Astrocyte (in vitro differentiated cells and primary cell): ENCODE data around the gene ERCC6L2. TPM values are rescaled to one million over a fixed set of nuclear protein-coding genes. Genes with fewer than 3 reads are reported as not detected.
A peak's percentile ranks its signal among the peaks of the same experiment; 100 is the strongest.

ENCODE experiments used
- DNase-seq: peaks from one replicate; pipeline ENCODE4 v3.0.0-alpha.2; 2010; ENCODE audit warnings: low read depth
- FAIRE-seq: peaks from 2 replicates; lab custom pipeline; 2011; peaks lifted over from hg19 to GRCh38; lab: Jason Lieb, UNC
- H2AFZ ChIP-seq: 2 replicates; pipeline ENCODE4 v1.6.0; 2012; ENCODE audit warnings: low read depth, low read length, inconsistent platforms
- H3K27ac ChIP-seq: 2 replicates; pipeline ENCODE4 v1.5.1; 2011; ENCODE audit warnings: low read depth, low read length, inconsistent platforms
- H3K27me3 ChIP-seq: 2 replicates; pipeline ENCODE4 v1.6.0; 2011; ENCODE audit warnings: low read length, inconsistent platforms; ENCODE audit not compliant: insufficient read depth
- H3K36me3 ChIP-seq: 2 replicates; pipeline ENCODE4 v1.5.1; 2011; ENCODE audit warnings: low read length, inconsistent platforms; ENCODE audit not compliant: insufficient read depth
- H3K4me1 ChIP-seq: 2 replicates; pipeline ENCODE4 v1.5.1; 2011; ENCODE audit warnings: low read length, inconsistent platforms; ENCODE audit not compliant: insufficient read depth
- H3K4me2 ChIP-seq: 2 replicates; pipeline ENCODE4 v1.6.0; 2012; ENCODE audit warnings: low read length, inconsistent platforms
- H3K4me3 ChIP-seq: 2 replicates; pipeline ENCODE4 v1.5.1; 2011; ENCODE audit warnings: low read depth, mild to moderate bottlenecking, low read length, inconsistent platforms; ENCODE audit not compliant: insufficient read depth
- H3K79me2 ChIP-seq: 2 replicates; pipeline ENCODE4 v1.6.0; 2012; ENCODE audit warnings: mild to moderate bottlenecking, low read length, inconsistent platforms; ENCODE audit not compliant: insufficient read depth
- H3K9ac ChIP-seq: 2 replicates; pipeline ENCODE4 v1.6.0; 2012; ENCODE audit warnings: mild to moderate bottlenecking, low read length, inconsistent platforms
- H3K9me3 ChIP-seq: 2 replicates; pipeline ENCODE4 v1.5.1; 2012; ENCODE audit warnings: low read depth, mild to moderate bottlenecking, low read length, inconsistent platforms; ENCODE audit not compliant: insufficient read depth
- H4K20me1 ChIP-seq: 2 replicates; pipeline ENCODE4 v1.6.0; 2012; ENCODE audit warnings: low read length, inconsistent platforms; ENCODE audit not compliant: insufficient read depth
- H3K27ac Mint-ChIP-seq: one replicate; pipeline ENCODE4 v1.8.0; 2021; ENCODE audit warnings: mild to moderate bottlenecking, mixed read lengths; ENCODE audit not compliant: unreplicated experiment
- H3K27me3 Mint-ChIP-seq: one replicate; pipeline ENCODE4 v1.8.0; 2021; ENCODE audit warnings: low read depth, mixed read lengths; ENCODE audit not compliant: unreplicated experiment
- H3K36me3 Mint-ChIP-seq: one replicate; pipeline ENCODE4 v1.8.0; 2021; ENCODE audit warnings: low read depth, mixed read lengths; ENCODE audit not compliant: unreplicated experiment
- H3K4me1 Mint-ChIP-seq: one replicate; pipeline ENCODE4 v1.8.0; 2021; ENCODE audit warnings: low read depth, mixed read lengths; ENCODE audit not compliant: unreplicated experiment
- H3K4me3 Mint-ChIP-seq: one replicate; pipeline ENCODE4 v1.8.0; 2021; ENCODE audit warnings: mild to moderate bottlenecking, moderate library complexity, mixed read lengths; ENCODE audit not compliant: unreplicated experiment
- H3K9me3 Mint-ChIP-seq: one replicate; pipeline ENCODE4 v1.8.0; 2021; ENCODE audit warnings: mild to moderate bottlenecking, mixed read lengths; ENCODE audit not compliant: unreplicated experiment
- CTCF ChIP-seq: IDR thresholded peaks from 2 replicates; pipeline ENCODE4 v1.5.1; 2011; ENCODE audit warnings: low read depth, mild to moderate bottlenecking, inconsistent platforms, low read length, moderate library complexity; ENCODE audit not compliant: insufficient read depth
- EZH2 ChIP-seq: IDR thresholded peaks from 2 replicates; pipeline ENCODE4 v1.6.1; 2012; ENCODE audit warnings: mild to moderate bottlenecking, low read length, inconsistent platforms; ENCODE audit not compliant: insufficient read depth
- total RNA-seq: library from RNA; stranded (reverse); gene quantifications from 2 replicates; pipeline ENCODE4 v1.2.1, GENCODE V29; 2021

ERCC6L2 gene
- total RNA-seq, 1 donor from 2014 or later, result 31.9 TPM

DNA sequence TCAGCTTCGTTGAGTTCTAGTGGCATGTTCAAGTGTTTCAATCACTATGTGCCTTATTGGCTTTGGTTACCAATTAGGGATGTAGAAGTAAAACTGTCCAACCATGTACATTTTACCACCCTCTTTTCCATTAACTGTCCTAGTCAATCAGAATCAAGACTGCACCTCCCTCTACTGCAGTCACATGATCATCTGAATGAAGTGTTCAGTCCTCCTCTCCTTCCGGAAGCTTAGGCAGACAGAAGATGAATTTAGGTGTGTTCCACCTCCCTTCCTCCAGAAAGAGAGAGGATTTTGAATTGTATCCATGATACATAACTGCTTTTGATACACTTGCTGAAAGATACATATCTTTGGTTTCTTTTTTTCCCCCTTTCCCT lies 133.7 kb downstream of the ERCC6L2 start:
- no peaks in the 10 kb centered on the region for H3K9me3 Mint-ChIP-seq
- TF ChIP-seq EZH2, result no peak
- no peak for TF ChIP-seq CTCF
- H3K4me3 Mint-ChIP-seq, result no peak overlapping the region
- no peak overlapping the region for H3K27ac Mint-ChIP-seq
- peaks cover 17% of the 10 kb centered on the region for H3K4me1 Mint-ChIP-seq
- Histone ChIP-seq H3K27me3 (no peaks in the 10 kb centered on the region), H3K79me2 (no peaks in the 10 kb centered on the region), H4K20me1 (peaks cover 30% of the 10 kb centered on the region), H3K36me3 (no peaks in the 10 kb centered on the region), H3K4me3 (no peak overlapping the region), H3K9ac (no peak overlapping the region), H2AFZ (no peak overlapping the region), H3K27ac (no peak overlapping the region), H3K9me3 (no peaks in the 10 kb centered on the region), H3K4me2 (no peak overlapping the region), H3K4me1 (no peaks in the 10 kb centered on the region)
- H3K36me3 Mint-ChIP-seq, result peaks cover 12% of the 10 kb centered on the region
- H3K27me3 Mint-ChIP-seq, result no peaks in the 10 kb centered on the region
- no peak for FAIRE-seq
- no peak for DNase-seq

DNA sequence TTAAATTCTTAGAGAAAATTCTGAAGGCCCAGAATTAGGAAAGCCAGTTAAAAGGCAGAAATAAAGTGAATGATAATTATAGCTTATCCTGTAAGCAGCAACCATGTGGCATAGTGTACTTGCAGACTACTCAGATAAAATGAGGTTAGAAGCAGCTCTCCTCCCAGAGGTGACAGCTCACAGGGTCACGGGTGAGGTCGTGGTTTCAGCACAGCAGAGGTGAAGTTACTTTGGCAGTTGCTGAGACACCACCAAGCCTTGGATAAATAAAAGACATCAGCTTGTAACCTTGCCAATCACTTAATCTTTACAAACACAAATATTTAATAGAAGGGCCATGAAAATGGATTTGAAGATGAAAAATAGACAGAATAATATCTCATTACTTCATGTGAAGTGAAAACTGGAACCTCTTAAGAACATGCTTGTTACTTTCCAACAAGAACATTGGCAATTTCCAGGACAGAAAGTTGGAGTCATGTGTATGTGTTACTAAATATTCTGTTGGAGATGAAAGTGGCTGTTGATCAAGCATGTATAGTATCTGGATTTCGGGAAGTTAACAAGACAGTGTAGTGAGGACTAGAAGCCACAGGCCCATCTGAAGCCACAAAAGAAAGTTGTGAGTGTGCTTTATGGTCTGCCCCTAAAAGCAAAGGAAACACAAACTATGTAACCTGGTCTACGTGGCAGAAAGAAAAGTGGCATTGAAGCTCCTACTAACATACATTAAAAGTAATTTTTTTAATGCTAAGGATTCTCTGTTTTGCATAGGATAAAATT lies 134.4 kb downstream of the ERCC6L2 start:
- no peak for FAIRE-seq
- no peaks in the 10 kb centered on the region for H3K36me3 ChIP-seq
- no peak overlapping the region for H3K27ac Mint-ChIP-seq

More for the DNA sequence above, 134.4 kb downstream of the ERCC6L2 start:
- Histone ChIP-seq H3K9me3 (no peaks in the 10 kb centered on the region), H3K27ac (no peak overlapping the region), H3K4me1 (no peaks in the 10 kb centered on the region), H3K4me2 (no peak overlapping the region), H4K20me1 (peaks cover 30% of the 10 kb centered on the region), H3K27me3 (no peaks in the 10 kb centered on the region), H3K79me2 (no peaks in the 10 kb centered on the region), H3K4me3 (no peak overlapping the region), H3K9ac (no peak overlapping the region), H2AFZ (no peak overlapping the region)
- Mint-ChIP-seq H3K9me3 (no peaks in the 10 kb centered on the region), H3K4me3 (no peak overlapping the region), H3K27me3 (no peaks in the 10 kb centered on the region), H3K36me3 (peaks cover 12% of the 10 kb centered on the region), H3K4me1 (peaks cover 17% of the 10 kb centered on the region)
- TF ChIP-seq EZH2 (no peak), CTCF (no peak)
- peak; percentile 26 for DNase-seq
